HepG2 (cell line): ENCODE data around the gene PPP3CB. TPM values are rescaled to one million over a fixed set of nuclear protein-coding genes. Genes with fewer than 3 reads are reported as not detected.

Source experiments
- AGO1 ChIP-seq: fragments of 200-400 bp; formaldehyde crosslinking; IDR thresholded peaks from 2 replicates; pipeline ENCODE4 v1.6.1; 2017; ENCODE audit warnings: mild to moderate bottlenecking, low read depth, low read length, moderate library complexity; ENCODE audit not compliant: poor library complexity, severe bottlenecking
- ARID2 ChIP-seq: sonication (generic); formaldehyde crosslinking; IDR thresholded peaks from 2 replicates; pipeline ENCODE4 v1.8.1; 2022; ENCODE audit warnings: mild to moderate bottlenecking, missing genetic modification reagents, borderline replicate concordance
- ASH2L ChIP-seq: fragments of 300-600, 200-600 bp; sonication (generic); IDR thresholded peaks from 2 replicates; pipeline ENCODE4 v1.7.0; 2017; ENCODE audit warnings: low read depth, mild to moderate bottlenecking, moderate library complexity, mixed read lengths, low read length; ENCODE audit not compliant: insufficient read length
- ATF7 ChIP-seq, 2 experiments: fragments of 450-650 bp in 1 of 2; sonication (generic) in 1 of 2; formaldehyde crosslinking in 1 of 2; IDR thresholded peaks; 2 replicates each; pipeline versions ENCODE4 v1.4.0 to v1.6.1; 2016 to 2020; ENCODE audit warnings: antibody characterized with exemption in 1 of 2, mild to moderate bottlenecking in 1 of 2, missing genetic modification reagents in 1 of 2
- CC2D1A ChIP-seq: sonication (generic); formaldehyde crosslinking; IDR thresholded peaks from 2 replicates; pipeline ENCODE4 v1.8.1; 2023; ENCODE audit warnings: mild to moderate bottlenecking, missing genetic modification reagents
- DDIT3 ChIP-seq: sonication (generic); formaldehyde crosslinking; IDR thresholded peaks from 2 replicates; pipeline ENCODE4 v1.4.0; 2020; ENCODE audit warnings: mild to moderate bottlenecking, missing genetic modification reagents
- HDAC6 ChIP-seq: fragments of 200-600 bp; sonication (generic); IDR thresholded peaks from 2 replicates; pipeline ENCODE4 v1.7.0; 2017; ENCODE audit warnings: mild to moderate bottlenecking, antibody characterized with exemption, low read length, low read depth
- IRF1 ChIP-seq: sonication (generic); formaldehyde crosslinking; IDR thresholded peaks from 2 replicates; pipeline ENCODE4 v1.4.0; 2020; ENCODE audit warnings: low read depth, mild to moderate bottlenecking, missing genetic modification reagents
- MEF2D ChIP-seq: sonication (generic); formaldehyde crosslinking; IDR thresholded peaks from 2 replicates; pipeline ENCODE4 v1.5.1; 2020; ENCODE audit warnings: mild to moderate bottlenecking, missing genetic modification reagents
- PRPF4 ChIP-seq: fragments of 200-400 bp; formaldehyde crosslinking; IDR thresholded peaks from 2 replicates; pipeline ENCODE4 v1.6.1; 2016; ENCODE audit warnings: low read length, low read depth; ENCODE audit not compliant: poor library complexity, severe bottlenecking
- SMAD1 ChIP-seq: sonication (generic); formaldehyde crosslinking; IDR thresholded peaks from 2 replicates; pipeline ENCODE4 v1.4.0; 2020; ENCODE audit warnings: missing genetic modification reagents, low read depth, mild to moderate bottlenecking, borderline replicate concordance
- SMARCC2 ChIP-seq: fragments of 450-650 bp; IDR thresholded peaks from 2 replicates; pipeline ENCODE4 v1.6.1; 2017; ENCODE audit warnings: antibody characterized with exemption, mild to moderate bottlenecking
- TBP ChIP-seq: sonication (generic); formaldehyde crosslinking; IDR thresholded peaks from 2 replicates; pipeline ENCODE4 v1.5.0; 2020; ENCODE audit warnings: missing genetic modification reagents
- U2AF2 ChIP-seq: fragments of 200-400 bp; formaldehyde crosslinking; IDR thresholded peaks from 2 replicates; pipeline ENCODE4 v1.6.1; 2017; ENCODE audit warnings: low read depth, mild to moderate bottlenecking, low read length
- ZNF12 ChIP-seq: sonication (generic); formaldehyde crosslinking; IDR thresholded peaks from 2 replicates; pipeline ENCODE4 v1.5.0; 2020; ENCODE audit warnings: missing genetic modification reagents
- ZNF260 ChIP-seq: sonication (generic); formaldehyde crosslinking; IDR thresholded peaks from 2 replicates; pipeline ENCODE4 v1.4.0; 2020; ENCODE audit warnings: missing genetic modification reagents, low read depth, mild to moderate bottlenecking, borderline replicate concordance
- ZNF563 ChIP-seq: sonication (generic); formaldehyde crosslinking; IDR thresholded peaks from 2 replicates; pipeline ENCODE4 v1.8.0; 2022; ENCODE audit warnings: mild to moderate bottlenecking, moderate library complexity, missing genetic modification reagents
- ZNF567 ChIP-seq: sonication (generic); formaldehyde crosslinking; IDR thresholded peaks from 2 replicates; pipeline ENCODE4 v1.8.1; 2023; ENCODE audit warnings: mild to moderate bottlenecking, missing genetic modification reagents, borderline replicate concordance
- ZNF768 ChIP-seq: sonication (generic); formaldehyde crosslinking; IDR thresholded peaks from 2 replicates; pipeline ENCODE4 v1.4.0; 2020; ENCODE audit warnings: missing genetic modification reagents
- ZNF816 ChIP-seq: sonication (generic); formaldehyde crosslinking; IDR thresholded peaks from 2 replicates; pipeline ENCODE4 v1.8.0; 2022; ENCODE audit warnings: missing genetic modification reagents, mild to moderate bottlenecking, borderline replicate concordance
- ZSCAN25 ChIP-seq: sonication (generic); formaldehyde crosslinking; IDR thresholded peaks from 2 replicates; pipeline ENCODE4 v1.8.0; 2022; ENCODE audit warnings: mild to moderate bottlenecking, missing genetic modification reagents
- polyA plus RNA-seq, 8 experiments: library from polyadenylated mRNA; depleted of rRNA in 3 of 8; stranded (reverse) in 7 of 8; unstranded in 1 of 8; fragments of >200 nt; fragmentation: Illumina TruSeq in 4 of 8; extraction: Trizol in 4 of 8; gene quantifications; 2 replicates each; pipeline versions ENCODE4 v1.2.1 to v1.2.3, GENCODE V29; 2011 to 2016; ENCODE audit warnings: low read depth in 4 of 8, missing spikeins in 1 of 8, mixed read lengths in 1 of 8; ENCODE audit not compliant: insufficient read depth in 1 of 8
- total RNA-seq, 5 experiments: library from RNA; depleted of rRNA; stranded (reverse); fragments of >200 nt; fragmentation: Illumina TruSeq; extraction: Trizol; gene quantifications; 2 replicates each; pipeline ENCODE4 v1.2.3, GENCODE V29; 2016; ENCODE audit warnings: low read depth in 1 of 5
- TF ChIP-seq, protein P1 (sequence below): sonication (generic); formaldehyde crosslinking; IDR thresholded peaks from 2 replicates; pipeline ENCODE4 v1.8.1; 2022; ENCODE audit warnings: mild to moderate bottlenecking, missing genetic modification reagents
- TF ChIP-seq, protein P2 (sequence below): sonication (generic); formaldehyde crosslinking; IDR thresholded peaks from 2 replicates; pipeline ENCODE4 v1.5.1; 2020; ENCODE audit warnings: missing genetic modification reagents, mild to moderate bottlenecking, borderline replicate concordance

Gene PPP3CB
- total and polyA plus RNA-seq, 2 of the 13 experiments (the other 11 are each of a cell fraction or from before 2014, with no cell fraction given), result 8.7 to 11.4 TPM

DNA sequence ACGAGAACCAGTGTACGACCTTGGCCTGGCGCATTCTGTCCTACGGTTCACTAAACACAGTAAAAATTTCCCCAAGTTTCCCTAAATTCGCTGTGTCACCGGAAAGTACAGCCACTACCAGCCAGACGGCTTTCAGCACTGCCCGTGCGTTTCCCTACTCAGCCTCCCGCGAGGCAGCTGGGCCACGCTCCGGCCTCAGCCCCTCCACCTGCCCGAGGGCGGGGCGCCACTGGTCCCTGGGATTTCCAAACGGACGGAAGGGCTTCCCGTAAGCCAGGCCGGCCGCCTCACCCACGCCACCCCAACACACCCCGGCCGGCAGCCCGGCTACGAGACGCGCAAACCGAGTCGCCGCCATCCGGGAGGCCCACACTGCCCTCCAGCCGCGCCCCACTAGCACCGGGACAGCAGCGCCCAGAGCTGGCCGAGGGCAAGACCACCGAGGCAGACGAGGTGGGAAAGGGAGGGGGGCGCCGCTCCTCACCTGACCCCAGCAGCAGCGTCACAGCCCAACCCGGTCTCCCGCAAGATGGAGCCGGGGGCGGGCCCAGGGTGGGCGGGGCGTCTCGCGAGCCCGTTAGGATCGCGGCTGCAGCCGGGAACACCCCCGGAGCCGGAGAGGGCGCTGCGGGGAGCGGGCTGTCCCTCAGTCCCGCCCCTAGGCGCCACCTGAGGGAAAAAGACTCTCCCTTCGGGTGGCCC is 82.1 kb downstream of the PPP3CB start, which contains the start of gene ANXA7 (continued):
- TF ChIP-seq ZSCAN25 (CRISPR knock-in tag) (no peak; the same call in 1 of the 2 replicates), AGO1 (no peak), TBP (CRISPR knock-in tag) (no peak), SMAD1 (CRISPR knock-in tag) (peak; percentile 85; the same call in 1 of the 2 replicates), HDAC6 (no peak), ZNF768 (CRISPR knock-in tag) (peak; percentile 61; the same call in 1 of the 2 replicates), ZNF12 (CRISPR knock-in tag) (peak; percentile 64), MEF2D (no peak), IRF1 (CRISPR knock-in tag) (no peak), ZNF816 (no peak), ZNF260 (peak; percentile 71; the same call in 1 of the 2 replicates), CC2D1A (CRISPR knock-in tag) (no peak; the same call in 1 of the 2 replicates), ASH2L (peak; percentile 78), DDIT3 (CRISPR knock-in tag) (no peak), ZNF567 (CRISPR knock-in tag) (peak; percentile 97; the same call in 1 of the 2 replicates), PRPF4 (no peak), SMARCC2 (no peak), ATF7 (IDR thresholded peaks at IDR 0.05) (no peak), ATF7 (CRISPR knock-in tag; IDR thresholded peaks at IDR 0.05) (no peak; the same call in 1 of the 2 replicates), U2AF2 (no peak), ZNF563 (CRISPR knock-in tag) (peak; percentile 69; the same call in 1 of the 2 replicates), ARID2 (peak; percentile 53; the same call in 1 of the 2 replicates)
- TF ChIP-seq, protein P1, sequence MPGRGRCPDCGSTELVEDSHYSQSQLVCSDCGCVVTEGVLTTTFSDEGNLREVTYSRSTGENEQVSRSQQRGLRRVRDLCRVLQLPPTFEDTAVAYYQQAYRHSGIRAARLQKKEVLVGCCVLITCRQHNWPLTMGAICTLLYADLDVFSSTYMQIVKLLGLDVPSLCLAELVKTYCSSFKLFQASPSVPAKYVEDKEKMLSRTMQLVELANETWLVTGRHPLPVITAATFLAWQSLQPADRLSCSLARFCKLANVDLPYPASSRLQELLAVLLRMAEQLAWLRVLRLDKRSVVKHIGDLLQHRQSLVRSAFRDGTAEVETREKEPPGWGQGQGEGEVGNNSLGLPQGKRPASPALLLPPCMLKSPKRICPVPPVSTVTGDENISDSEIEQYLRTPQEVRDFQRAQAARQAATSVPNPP, result no peak; the same call in 1 of the 2 replicates
- TF ChIP-seq, protein P2, sequence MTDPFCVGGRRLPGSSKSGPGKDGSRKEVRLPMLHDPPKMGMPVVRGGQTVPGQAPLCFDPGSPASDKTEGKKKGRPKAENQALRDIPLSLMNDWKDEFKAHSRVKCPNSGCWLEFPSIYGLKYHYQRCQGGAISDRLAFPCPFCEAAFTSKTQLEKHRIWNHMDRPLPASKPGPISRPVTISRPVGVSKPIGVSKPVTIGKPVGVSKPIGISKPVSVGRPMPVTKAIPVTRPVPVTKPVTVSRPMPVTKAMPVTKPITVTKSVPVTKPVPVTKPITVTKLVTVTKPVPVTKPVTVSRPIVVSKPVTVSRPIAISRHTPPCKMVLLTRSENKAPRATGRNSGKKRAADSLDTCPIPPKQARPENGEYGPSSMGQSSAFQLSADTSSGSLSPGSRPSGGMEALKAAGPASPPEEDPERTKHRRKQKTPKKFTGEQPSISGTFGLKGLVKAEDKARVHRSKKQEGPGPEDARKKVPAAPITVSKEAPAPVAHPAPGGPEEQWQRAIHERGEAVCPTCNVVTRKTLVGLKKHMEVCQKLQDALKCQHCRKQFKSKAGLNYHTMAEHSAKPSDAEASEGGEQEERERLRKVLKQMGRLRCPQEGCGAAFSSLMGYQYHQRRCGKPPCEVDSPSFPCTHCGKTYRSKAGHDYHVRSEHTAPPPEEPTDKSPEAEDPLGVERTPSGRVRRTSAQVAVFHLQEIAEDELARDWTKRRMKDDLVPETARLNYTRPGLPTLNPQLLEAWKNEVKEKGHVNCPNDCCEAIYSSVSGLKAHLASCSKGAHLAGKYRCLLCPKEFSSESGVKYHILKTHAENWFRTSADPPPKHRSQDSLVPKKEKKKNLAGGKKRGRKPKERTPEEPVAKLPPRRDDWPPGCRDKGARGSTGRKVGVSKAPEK (CRISPR knock-in tag), result no peak
